ENCODE results near the gene CTAGE8. TPM values are rescaled to one million over a fixed set of nuclear protein-coding genes. Genes with fewer than 3 reads are reported as not detected.
"Not testable (repeated sequence)": the region's sequence is repeated elsewhere in the genome, so short reads cannot be mapped to it uniquely, and the experiment has no call there.

The CTAGE8 gene
- total and polyA plus RNA-seq, 8 donors = 3.0 to 11.3 (median 7.7) TPM; not detected in 1

- Histone ChIP-seq H3K9me3 (no peaks in the 10 kb centered on the region), H3K4me1 (no peaks in the 10 kb centered on the region), H3K4me3 (no peak overlapping the region), H3K36me3 (no peaks in the 10 kb centered on the region), H3K27me3 (no peaks in the 10 kb centered on the region), H3K27ac (no peak overlapping the region)
- no peak for DNase-seq
- no peak for TF ChIP-seq CTCF (IDR thresholded peaks at IDR 0.05)
- no peak for ATAC-seq
- intact Hi-C loops (cut with DNase I) = no loop called here
Observed at GRCh38 chr7:144255471-144255897, 13.6 kb downstream of the CTAGE8 start.

GRCh38 chr7:144252307-144252706, 16.8 kb downstream of the CTAGE8 start:
- H3K9me3 ChIP-seq; H3K4me1 ChIP-seq; H3K27me3 ChIP-seq; H3K27ac ChIP-seq; H3K36me3 ChIP-seq; ATAC-seq; intact Hi-C loops (cut with DNase I); H3K4me3 ChIP-seq; DNase-seq: not testable (repeated sequence)

GRCh38 chr7:144247674-144248330, 21.3 kb downstream of the CTAGE8 start:
- intact Hi-C loops (cut with DNase I) = not testable (repeated sequence)

GRCh38 chr7:144246967-144247366, 22.1 kb downstream of the CTAGE8 start:
- ATAC-seq; H3K4me1 ChIP-seq; H3K27ac ChIP-seq; H3K9me3 ChIP-seq; H3K36me3 ChIP-seq; H3K4me3 ChIP-seq; intact Hi-C loops (cut with DNase I); DNase-seq; H3K27me3 ChIP-seq: not testable (repeated sequence)

More at GRCh38 chr7:144247674-144248330, 21.3 kb downstream of the CTAGE8 start:
- not testable (repeated sequence) for H3K27ac ChIP-seq, ATAC-seq, H3K4me3 ChIP-seq, H3K4me1 ChIP-seq, H3K9me3 ChIP-seq, H3K36me3 ChIP-seq, H3K27me3 ChIP-seq, DNase-seq

GRCh38 chr7:144245372-144245771, 23.7 kb downstream of the CTAGE8 start:
- intact Hi-C loops (cut with DNase I); DNase-seq; H3K9me3 ChIP-seq; H3K4me3 ChIP-seq; H3K27me3 ChIP-seq; H3K36me3 ChIP-seq; H3K27ac ChIP-seq; H3K4me1 ChIP-seq; ATAC-seq: not testable (repeated sequence)

- H3K9me3 ChIP-seq; intact Hi-C loops (cut with DNase I); H3K4me1 ChIP-seq; DNase-seq; H3K4me3 ChIP-seq; H3K27me3 ChIP-seq; H3K27ac ChIP-seq; H3K36me3 ChIP-seq; ATAC-seq: not testable (repeated sequence)
Observed at GRCh38 chr7:144239365-144239764, 29.7 kb downstream of the CTAGE8 start, which contains the start of gene OR2A42. Gene OR2A42 (minus strand): TSS chr7:144239605. CDS start chr7:144232843, 6,762 bp downstream.

- intact Hi-C loops (cut with DNase I); ATAC-seq; H3K4me3 ChIP-seq; H3K9me3 ChIP-seq; H3K27ac ChIP-seq; H3K4me1 ChIP-seq; H3K27me3 ChIP-seq; DNase-seq; H3K36me3 ChIP-seq: not testable (repeated sequence)
Observed at GRCh38 chr7:144238530-144239082, 30.5 kb downstream of the CTAGE8 start.

- H3K9me3 ChIP-seq; H3K4me1 ChIP-seq; intact Hi-C loops (cut with DNase I); H3K4me3 ChIP-seq; H3K27me3 ChIP-seq; H3K36me3 ChIP-seq; DNase-seq; ATAC-seq; H3K27ac ChIP-seq: not testable (repeated sequence)
Observed at GRCh38 chr7:144233039-144233438, 36.0 kb downstream of the CTAGE8 start.

- H3K27ac ChIP-seq; intact Hi-C loops (cut with DNase I); H3K27me3 ChIP-seq; H3K36me3 ChIP-seq; H3K4me3 ChIP-seq; ATAC-seq; H3K4me1 ChIP-seq; H3K9me3 ChIP-seq; DNase-seq: not testable (repeated sequence)
Observed at GRCh38 chr7:144231027-144231426, 38.1 kb downstream of the CTAGE8 start.

- peak; percentile 58 for ATAC-seq
- H3K4me3 ChIP-seq; H3K27me3 ChIP-seq; H3K36me3 ChIP-seq; H3K9me3 ChIP-seq; H3K27ac ChIP-seq; intact Hi-C loops (cut with DNase I); H3K4me1 ChIP-seq: not testable (repeated sequence)
- DNase-seq = peak in 1 of 4 donors; percentile 28
Observed at GRCh38 chr7:144228810-144229209, 40.3 kb downstream of the CTAGE8 start.

- H3K27ac ChIP-seq; ATAC-seq; H3K4me1 ChIP-seq; intact Hi-C loops (cut with DNase I); H3K4me3 ChIP-seq; H3K36me3 ChIP-seq; H3K9me3 ChIP-seq; H3K27me3 ChIP-seq; DNase-seq: not testable (repeated sequence)
Observed at GRCh38 chr7:144226866-144227265, 42.2 kb downstream of the CTAGE8 start.

GRCh38 chr7:144223675-144224074, 45.4 kb downstream of the CTAGE8 start:
- intact Hi-C loops (cut with DNase I); H3K9me3 ChIP-seq; H3K4me1 ChIP-seq; ATAC-seq; DNase-seq; H3K27me3 ChIP-seq; H3K4me3 ChIP-seq; H3K36me3 ChIP-seq; H3K27ac ChIP-seq: not testable (repeated sequence)

All from left lung (tissue), 10 donors.